ENCODE data around the gene CRYGN. TPM values are rescaled to one million over a fixed set of nuclear protein-coding genes. Genes with fewer than 3 reads are reported as not detected.
A peak's percentile ranks its signal among the peaks of the same experiment; 100 is the strongest.

CRYGN gene
- total and polyA plus RNA-seq, 9 of the 15 experiments (the other 6 are each of a cell fraction or from before 2014, with no cell fraction given) = not detected

DNA sequence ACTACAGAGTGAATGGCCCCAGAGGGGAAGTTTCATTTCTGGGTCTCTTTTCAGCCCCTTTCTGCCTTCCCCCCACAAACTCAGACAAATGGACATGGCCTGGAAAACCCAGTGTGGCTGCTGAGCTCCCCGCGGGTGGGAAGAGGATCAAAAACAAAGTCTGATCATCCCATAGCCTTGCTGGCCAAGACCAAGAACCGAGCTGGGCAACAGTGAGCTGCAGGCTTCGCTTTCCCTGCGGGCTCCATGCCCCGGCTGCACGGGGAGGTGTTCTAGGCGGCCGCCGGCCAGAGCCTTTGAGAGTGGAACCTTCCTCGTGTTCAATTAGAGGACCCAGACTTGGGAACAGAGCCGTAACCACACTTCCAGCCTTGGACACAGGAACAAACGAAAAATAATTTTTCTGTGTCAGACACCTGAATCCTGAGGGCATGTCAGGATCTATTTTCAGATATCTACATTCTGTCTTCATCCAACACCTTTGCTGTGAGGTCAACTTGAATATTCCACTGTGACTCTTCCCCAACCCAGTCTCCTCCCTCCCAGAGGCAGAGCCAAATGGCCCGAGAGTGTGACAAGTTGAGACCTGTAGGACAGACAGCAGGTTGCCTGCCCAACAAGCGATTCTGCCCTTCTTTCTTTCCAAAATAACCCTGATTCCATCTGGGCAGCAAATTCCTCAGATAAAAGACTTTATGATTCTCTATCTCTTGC lies 56.1 kb downstream of the CRYGN start:
- peak overlapping the region in 1 of 2 experiments; percentile 71; a peak in 1 of 4 replicates for H3K9ac ChIP-seq (ENCODE audit: insufficient read depth in 1 of 2, low read depth in 2 of 2, low read length in 2 of 2)
- ChIA-PET POLR2A (interaction anchor here (0.6 to 2.0 kb wide), 4 partner anchors 9 to 250 kb away, joined by 3 to 7 read pairs (median 4); no protein-coding TSS in a partner anchor), CTCF (ENCODE audit: low intra/inter-chr PET ratio) (no interaction called here)
- ATAC-seq (no peak), FAIRE-seq (peak; percentile 59), DNase-seq (ENCODE audit: extremely low read depth in 1 of 4, low spot score in 3 of 4) (no peak)
- H2AFZ ChIP-seq (ENCODE audit: low read depth, low read length) = no peak overlapping the region
- H3K4me2 ChIP-seq (ENCODE audit: insufficient read depth, low read length) = no peak overlapping the region
- H3K4me1 ChIP-seq (replicated peaks in 1 of 2; ENCODE audit: control insufficient read depth in 2 of 2, insufficient read depth in 2 of 2, low read length in 2 of 2) = peaks cover 0 to 62% of the 10 kb centered on the region in 2 experiments; a peak in 3 of 5 replicates
- H3K79me2 ChIP-seq (ENCODE audit: control insufficient read depth, insufficient read depth, low read length) = no peaks in the 10 kb centered on the region
- in situ Hi-C loops (cut with MboI) = no loop called here
- peaks cover 13 to 67% of the 10 kb centered on the region in 2 experiments; a peak in 4 of 5 replicates for H3K27me3 ChIP-seq (ENCODE audit: control insufficient read depth in 2 of 2, insufficient read depth in 2 of 2, low read length in 2 of 2)
- no TSS peak for BruUV-seq (replicated peaks)
- 0 out of 2 replicates have a peak, but pooled peaks cover 5% of the 10 kb centered on the region for H4K20me1 ChIP-seq (replicated peaks; ENCODE audit: control insufficient read depth, insufficient read depth, low read length)
- H3K36me3 ChIP-seq (ENCODE audit: control insufficient read depth, insufficient read depth, low read length) = no peaks in the 10 kb centered on the region
- H3K4me3 ChIP-seq = no peak overlapping the region
- intact Hi-C loops (cut with micrococcal nuclease) = no loop called here
- WGBS (ENCODE audit: insufficient coverage, low coverage, missing lambda C conversion rate) = 29% methylated on average over 15 of the region's 15 CpGs
- H3K27ac ChIP-seq (ENCODE audit: extremely low read depth, low read depth, low read length) = no peak overlapping the region
- H3K9me3 ChIP-seq (replicated peaks; ENCODE audit: control insufficient read depth, insufficient read depth, low read depth, low read length) = no peaks in the 10 kb centered on the region
- H3K9me1 ChIP-seq (ENCODE audit: control insufficient read depth, insufficient read depth, low read length) = no peaks in the 10 kb centered on the region
- 0 out of 4 replicates have a peak, but pooled peaks of 1 of the 2 experiments have one; percentile 58 for TF ChIP-seq MCM7 (IDR thresholded peaks at IDR 0.05)
- no peak for TF ChIP-seq RFX1 (IDR thresholded peaks at IDR 0.05)
- TF ChIP-seq PRMT5 (CRISPR knock-in tag; IDR thresholded peaks at IDR 0.05) = no peak
